ENCODE results near the gene CHST3. TPM values are rescaled to one million over a fixed set of nuclear protein-coding genes. Genes with fewer than 3 reads are reported as not detected.

CHST3 gene
- polyA plus RNA-seq, 2 donors = 2.6 to 3.2 TPM

DNA sequence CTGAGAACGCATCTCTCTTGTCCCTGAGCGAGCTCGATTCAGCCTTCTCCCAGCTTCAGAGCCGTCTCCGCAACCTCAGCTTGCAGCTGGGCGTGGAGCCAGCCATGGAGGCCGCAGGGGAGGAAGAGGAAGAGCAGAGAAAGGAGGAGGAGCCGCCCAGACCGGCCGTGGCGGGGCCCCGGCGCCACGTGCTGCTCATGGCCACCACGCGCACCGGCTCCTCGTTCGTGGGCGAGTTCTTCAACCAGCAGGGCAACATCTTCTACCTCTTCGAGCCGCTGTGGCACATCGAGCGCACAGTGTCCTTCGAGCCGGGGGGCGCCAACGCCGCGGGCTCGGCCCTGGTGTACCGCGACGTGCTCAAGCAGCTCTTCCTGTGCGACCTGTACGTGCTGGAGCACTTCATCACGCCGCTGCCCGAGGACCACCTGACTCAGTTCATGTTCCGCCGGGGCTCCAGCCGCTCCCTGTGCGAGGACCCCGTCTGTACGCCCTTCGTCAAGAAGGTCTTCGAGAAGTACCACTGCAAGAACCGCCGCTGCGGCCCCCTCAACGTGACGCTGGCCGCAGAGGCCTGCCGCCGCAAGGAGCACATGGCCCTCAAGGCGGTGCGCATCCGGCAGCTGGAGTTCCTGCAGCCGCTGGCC is 43.2 kb downstream of the CHST3 start:
- H3K9me3 ChIP-seq (ENCODE audit: control insufficient read depth in 2 of 2, insufficient read depth in 1 of 2, low read depth in 1 of 2, low read length in 1 of 2) = no peaks in the 10 kb centered on the region
- peaks cover 0 to 15% of the 10 kb centered on the region in 2 donors for H3K36me3 ChIP-seq (ENCODE audit: control insufficient read depth in 2 of 2, insufficient read depth in 2 of 2, low read length in 1 of 2)
- peak overlapping the region; percentile 14 to 28 for H3K27ac ChIP-seq (ENCODE audit: low read depth in 2 of 2, low read length in 1 of 2)
- H3K4me3 ChIP-seq (ENCODE audit: low read depth in 1 of 2, low read length in 2 of 2) = no peak overlapping the region
- H3K27me3 ChIP-seq (ENCODE audit: control insufficient read depth in 1 of 2, insufficient read depth in 2 of 2, low read length in 2 of 2) = no peaks in the 10 kb centered on the region
- H3K4me1 ChIP-seq (ENCODE audit: control insufficient read depth in 2 of 2, insufficient read depth in 2 of 2, low read length in 1 of 2) = peaks cover 3 to 25% of the 10 kb centered on the region in 2 donors
- 91% methylated on average over 56 to 59 of the region's 59 CpGs for WGBS, 2 donors

DNA sequence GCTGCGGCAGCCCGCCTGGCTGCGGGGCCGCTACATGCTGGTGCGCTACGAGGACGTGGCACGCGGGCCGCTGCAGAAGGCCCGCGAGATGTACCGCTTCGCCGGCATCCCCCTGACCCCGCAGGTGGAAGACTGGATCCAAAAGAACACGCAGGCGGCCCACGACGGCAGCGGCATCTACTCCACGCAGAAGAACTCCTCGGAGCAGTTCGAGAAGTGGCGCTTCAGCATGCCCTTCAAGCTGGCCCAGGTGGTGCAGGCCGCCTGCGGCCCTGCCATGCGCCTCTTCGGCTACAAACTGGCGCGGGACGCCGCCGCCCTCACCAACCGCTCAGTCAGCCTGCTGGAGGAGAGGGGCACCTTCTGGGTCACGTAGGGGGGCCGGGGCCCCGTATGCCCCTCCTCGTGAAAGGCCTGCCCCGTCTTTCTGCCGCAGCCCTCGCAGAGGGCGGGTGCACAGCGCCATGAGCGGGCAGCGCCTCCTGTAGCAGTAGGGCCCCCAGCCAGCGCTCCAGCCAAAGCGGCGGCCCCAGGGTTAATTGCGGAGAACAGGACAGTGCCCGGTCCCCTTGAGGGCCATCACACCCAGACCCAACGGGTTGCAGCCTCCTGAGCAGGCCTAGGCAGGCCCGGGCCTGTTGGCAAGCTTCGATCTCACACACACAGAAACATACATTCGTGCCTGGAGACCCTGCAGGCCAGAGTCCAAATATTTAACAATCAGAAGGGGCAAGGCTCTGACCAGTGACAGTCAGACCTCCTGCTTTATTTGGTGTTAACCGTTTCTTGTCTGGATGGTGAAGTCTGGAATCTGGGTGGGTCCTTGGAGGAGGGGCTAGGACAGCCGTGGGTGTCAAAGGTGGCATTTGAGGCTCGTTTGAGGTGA is 44.1 kb downstream of the CHST3 start:
- Histone ChIP-seq H3K4me3 (ENCODE audit: low read depth in 1 of 2, low read length in 2 of 2) (no peak overlapping the region), H3K4me1 (ENCODE audit: control insufficient read depth in 2 of 2, insufficient read depth in 2 of 2, low read length in 1 of 2) (peaks cover 3 to 25% of the 10 kb centered on the region in 2 donors), H3K27ac (ENCODE audit: low read depth in 2 of 2, low read length in 1 of 2) (peak overlapping the region; percentile 93 to 94), H3K27me3 (ENCODE audit: control insufficient read depth in 1 of 2, insufficient read depth in 2 of 2, low read length in 2 of 2) (no peaks in the 10 kb centered on the region), H3K9me3 (ENCODE audit: control insufficient read depth in 2 of 2, insufficient read depth in 1 of 2, low read depth in 1 of 2, low read length in 1 of 2) (no peaks in the 10 kb centered on the region), H3K36me3 (ENCODE audit: control insufficient read depth in 2 of 2, insufficient read depth in 2 of 2, low read length in 1 of 2) (peaks cover 0 to 17% of the 10 kb centered on the region in 2 donors)
- WGBS, 2 donors = 75 to 82% methylated on average over 56 to 58 of the region's 58 CpGs

DNA sequence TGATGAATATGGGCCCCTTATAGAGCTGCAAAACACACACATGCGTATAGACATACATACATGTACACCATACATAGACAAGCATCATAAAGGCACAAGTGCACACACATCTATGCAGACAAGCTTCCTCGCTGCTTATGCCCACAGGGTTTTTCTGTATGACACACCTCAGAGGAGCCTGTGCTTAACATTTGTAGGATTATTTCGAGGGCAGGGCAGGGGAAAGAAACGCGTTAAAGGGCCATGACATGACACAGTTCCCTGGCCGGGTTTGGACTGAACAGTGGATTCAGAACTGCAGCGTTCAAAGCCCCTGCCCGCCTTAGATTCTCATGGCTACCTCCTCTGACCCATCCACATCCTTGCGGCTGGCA is 44.8 kb downstream of the CHST3 start:
- 26 to 49% methylated on average over 9 of the region's 9 CpGs for WGBS, 2 donors

GRCh38 chr10:72009425-72010081 is 45.4 kb downstream of the CHST3 start:
- 16 to 28% methylated on average over 11 to 12 of the region's 12 CpGs for WGBS, 2 donors
- Histone ChIP-seq H3K27me3 (ENCODE audit: control insufficient read depth in 1 of 2, insufficient read depth in 2 of 2, low read length in 2 of 2) (no peaks in the 10 kb centered on the region), H3K4me3 (ENCODE audit: low read depth in 1 of 2, low read length in 2 of 2) (no peak overlapping the region), H3K27ac (ENCODE audit: low read depth in 2 of 2, low read length in 1 of 2) (peak overlapping the region; percentile 93 to 94), H3K4me1 (ENCODE audit: control insufficient read depth in 2 of 2, insufficient read depth in 2 of 2, low read length in 1 of 2) (peaks cover 3 to 25% of the 10 kb centered on the region in 2 donors), H3K36me3 (ENCODE audit: control insufficient read depth in 2 of 2, insufficient read depth in 2 of 2, low read length in 1 of 2) (peaks cover 0 to 17% of the 10 kb centered on the region in 2 donors), H3K9me3 (ENCODE audit: control insufficient read depth in 2 of 2, insufficient read depth in 1 of 2, low read depth in 1 of 2, low read length in 1 of 2) (no peaks in the 10 kb centered on the region)

More for the DNA sequence above, 44.8 kb downstream of the CHST3 start:
- no peaks in the 10 kb centered on the region for H3K9me3 ChIP-seq (ENCODE audit: control insufficient read depth in 2 of 2, insufficient read depth in 1 of 2, low read depth in 1 of 2, low read length in 1 of 2)
- H3K4me1 ChIP-seq (ENCODE audit: control insufficient read depth in 2 of 2, insufficient read depth in 2 of 2, low read length in 1 of 2) = peaks cover 3 to 25% of the 10 kb centered on the region in 2 donors
- no peak overlapping the region for H3K4me3 ChIP-seq (ENCODE audit: low read depth in 1 of 2, low read length in 2 of 2)
- peaks cover 0 to 17% of the 10 kb centered on the region in 2 donors for H3K36me3 ChIP-seq (ENCODE audit: control insufficient read depth in 2 of 2, insufficient read depth in 2 of 2, low read length in 1 of 2)
- H3K27ac ChIP-seq (ENCODE audit: low read depth in 2 of 2, low read length in 1 of 2) = peak overlapping the region; percentile 93 to 94
- H3K27me3 ChIP-seq (ENCODE audit: control insufficient read depth in 1 of 2, insufficient read depth in 2 of 2, low read length in 2 of 2) = no peaks in the 10 kb centered on the region

DNA sequence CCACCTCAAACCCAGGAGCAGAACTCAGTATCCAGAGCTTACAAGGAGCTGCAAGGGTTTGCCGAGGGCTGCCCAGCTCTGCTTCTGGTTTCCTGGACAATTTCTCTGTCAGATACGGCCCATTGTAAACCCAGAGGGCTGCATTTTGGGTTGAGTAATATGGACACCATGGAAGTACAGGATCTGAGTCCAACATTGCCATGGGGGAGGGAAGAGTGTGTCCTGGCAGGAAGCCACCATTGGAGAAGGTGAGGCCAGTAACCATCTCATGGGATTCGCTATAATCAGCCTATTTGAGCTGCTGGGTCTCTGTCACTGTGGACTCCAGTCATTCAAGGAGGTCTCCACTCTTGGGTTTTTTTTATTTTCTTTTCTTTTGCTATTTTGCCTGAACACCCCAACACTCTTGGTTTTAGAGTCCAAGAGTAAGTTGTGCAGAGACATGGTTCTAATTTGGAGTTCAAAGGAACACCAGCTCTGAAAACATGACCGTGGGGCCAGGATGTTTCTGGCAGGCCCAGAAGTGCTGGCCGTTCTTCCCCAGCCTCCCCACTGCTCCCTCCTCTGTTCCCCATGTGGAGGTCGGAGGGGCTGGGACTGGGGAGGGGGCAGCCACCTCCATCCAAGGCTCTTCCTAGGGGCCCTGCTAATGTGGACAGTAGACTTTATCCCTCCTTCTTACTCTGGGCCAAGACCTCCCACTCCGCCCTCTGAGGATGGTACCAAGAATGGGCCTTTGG is 46.2 kb downstream of the CHST3 start:
- H3K4me3 ChIP-seq (ENCODE audit: low read depth in 1 of 2, low read length in 2 of 2) = no peak overlapping the region

DNA sequence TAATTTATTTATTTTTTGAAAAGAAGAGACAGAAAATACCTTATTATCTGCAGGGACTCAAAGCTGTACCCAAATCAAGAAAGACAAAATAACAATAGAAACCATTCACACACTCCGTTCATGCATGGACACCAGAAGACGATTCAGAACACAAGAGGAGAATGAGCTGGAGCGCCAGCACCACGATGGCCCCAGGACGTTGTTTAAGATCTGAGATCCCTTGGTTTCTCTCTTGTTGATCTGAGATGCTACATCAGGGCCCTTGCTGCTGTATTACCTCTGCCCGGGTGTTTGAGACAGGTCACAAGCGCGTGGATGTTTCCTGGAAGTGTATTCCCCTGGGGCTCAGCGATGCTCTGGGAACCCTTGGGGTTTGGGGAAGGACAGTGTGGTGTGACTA is 46.8 kb downstream of the CHST3 start:
- Histone ChIP-seq H3K36me3 (ENCODE audit: control insufficient read depth in 2 of 2, insufficient read depth in 2 of 2, low read length in 1 of 2) (peaks cover 0 to 17% of the 10 kb centered on the region in 2 donors), H3K27me3 (ENCODE audit: control insufficient read depth in 1 of 2, insufficient read depth in 2 of 2, low read length in 2 of 2) (no peaks in the 10 kb centered on the region), H3K9me3 (ENCODE audit: control insufficient read depth in 2 of 2, insufficient read depth in 1 of 2, low read depth in 1 of 2, low read length in 1 of 2) (no peaks in the 10 kb centered on the region), H3K4me3 (ENCODE audit: low read depth in 1 of 2, low read length in 2 of 2) (no peak overlapping the region), H3K4me1 (ENCODE audit: control insufficient read depth in 2 of 2, insufficient read depth in 2 of 2, low read length in 1 of 2) (peaks cover 3 to 25% of the 10 kb centered on the region in 2 donors), H3K27ac (ENCODE audit: low read depth in 2 of 2, low read length in 1 of 2) (no peak overlapping the region)
- 92 to 95% methylated on average over 9 of the region's 9 CpGs for WGBS, 2 donors

More for the DNA sequence above, 46.2 kb downstream of the CHST3 start:
- Histone ChIP-seq H3K27me3 (ENCODE audit: control insufficient read depth in 1 of 2, insufficient read depth in 2 of 2, low read length in 2 of 2) (no peaks in the 10 kb centered on the region), H3K9me3 (ENCODE audit: control insufficient read depth in 2 of 2, insufficient read depth in 1 of 2, low read depth in 1 of 2, low read length in 1 of 2) (no peaks in the 10 kb centered on the region), H3K27ac (ENCODE audit: low read depth in 2 of 2, low read length in 1 of 2) (peak overlapping the region; percentile 93 to 94), H3K4me1 (ENCODE audit: control insufficient read depth in 2 of 2, insufficient read depth in 2 of 2, low read length in 1 of 2) (peaks cover 3 to 25% of the 10 kb centered on the region in 2 donors), H3K36me3 (ENCODE audit: control insufficient read depth in 2 of 2, insufficient read depth in 2 of 2, low read length in 1 of 2) (peaks cover 0 to 17% of the 10 kb centered on the region in 2 donors)
- 65 to 66% methylated on average over 7 of the region's 7 CpGs for WGBS, 2 donors

DNA sequence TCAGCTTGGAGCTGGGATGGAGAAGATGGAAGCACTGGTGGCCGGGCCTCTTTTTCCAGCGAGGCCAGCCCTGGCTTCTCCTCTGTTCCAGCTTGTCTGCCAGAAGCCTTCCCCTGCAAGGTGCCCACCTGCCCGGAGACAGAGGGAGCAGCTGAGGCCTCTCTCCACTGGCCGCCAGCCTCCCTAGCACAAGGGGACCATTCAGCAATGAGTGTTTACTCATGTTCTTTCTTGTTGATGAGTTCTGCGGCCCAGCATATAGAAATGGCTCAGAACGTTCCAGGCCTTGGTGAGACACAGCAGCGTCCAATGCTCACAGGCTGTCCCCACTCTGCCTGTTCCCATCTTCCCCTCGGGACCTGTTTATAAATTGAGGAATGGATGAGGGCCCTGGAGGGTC is 47.3 kb downstream of the CHST3 start:
- H3K9me3 ChIP-seq (ENCODE audit: control insufficient read depth in 2 of 2, insufficient read depth in 1 of 2, low read depth in 1 of 2, low read length in 1 of 2) = no peaks in the 10 kb centered on the region
- 87 to 93% methylated on average over 8 of the region's 8 CpGs for WGBS, 2 donors
- no peaks in the 10 kb centered on the region for H3K27me3 ChIP-seq (ENCODE audit: control insufficient read depth in 1 of 2, insufficient read depth in 2 of 2, low read length in 2 of 2)
- H3K4me1 ChIP-seq (ENCODE audit: control insufficient read depth in 2 of 2, insufficient read depth in 2 of 2, low read length in 1 of 2) = peaks cover 3 to 25% of the 10 kb centered on the region in 2 donors
- peaks cover 0 to 17% of the 10 kb centered on the region in 2 donors for H3K36me3 ChIP-seq (ENCODE audit: control insufficient read depth in 2 of 2, insufficient read depth in 2 of 2, low read length in 1 of 2)
- no peak overlapping the region for H3K4me3 ChIP-seq (ENCODE audit: low read depth in 1 of 2, low read length in 2 of 2)
- no peak overlapping the region for H3K27ac ChIP-seq (ENCODE audit: low read depth in 2 of 2, low read length in 1 of 2)

DNA sequence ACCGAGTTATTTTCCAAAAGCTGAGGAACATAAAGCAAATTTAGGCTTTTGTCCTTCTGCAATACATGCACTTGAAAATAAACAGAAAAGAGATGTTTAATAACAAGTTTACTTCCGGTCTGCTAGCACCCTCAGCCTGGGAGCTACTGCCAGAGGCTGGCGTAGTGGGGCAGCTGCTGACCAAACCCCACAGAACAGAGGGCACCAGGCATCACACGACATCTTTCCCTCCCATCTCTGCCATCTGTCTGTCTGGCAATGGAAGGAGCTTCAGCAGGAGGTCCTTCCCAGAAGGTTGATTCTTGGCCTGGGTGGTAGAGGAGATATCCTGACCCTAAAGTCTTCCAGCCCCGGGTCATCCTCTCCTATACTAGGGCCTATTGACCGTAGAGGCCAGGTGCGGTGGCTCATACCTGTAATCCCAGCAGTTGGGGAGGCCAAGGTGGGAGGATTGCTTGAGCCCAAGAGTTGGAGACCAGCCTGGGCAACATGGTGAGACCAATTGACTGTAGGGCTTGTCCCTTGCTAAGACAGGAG is 47.8 kb downstream of the CHST3 start:
- Histone ChIP-seq H3K27me3 (ENCODE audit: control insufficient read depth in 1 of 2, insufficient read depth in 2 of 2, low read length in 2 of 2) (no peaks in the 10 kb centered on the region), H3K27ac (ENCODE audit: low read depth in 2 of 2, low read length in 1 of 2) (no peak overlapping the region), H3K36me3 (ENCODE audit: control insufficient read depth in 2 of 2, insufficient read depth in 2 of 2, low read length in 1 of 2) (peaks cover 0 to 17% of the 10 kb centered on the region in 2 donors), H3K4me1 (ENCODE audit: control insufficient read depth in 2 of 2, insufficient read depth in 2 of 2, low read length in 1 of 2) (peaks cover 4 to 25% of the 10 kb centered on the region in 2 donors), H3K9me3 (ENCODE audit: control insufficient read depth in 2 of 2, insufficient read depth in 1 of 2, low read depth in 1 of 2, low read length in 1 of 2) (no peaks in the 10 kb centered on the region), H3K4me3 (ENCODE audit: low read depth in 1 of 2, low read length in 2 of 2) (no peak overlapping the region)
- 90 to 92% methylated on average over 7 of the region's 7 CpGs for WGBS, 2 donors

GRCh38 chr10:72012796-72013195 is 48.6 kb downstream of the CHST3 start:
- Histone ChIP-seq H3K27me3 (ENCODE audit: control insufficient read depth in 1 of 2, insufficient read depth in 2 of 2, low read length in 2 of 2) (no peaks in the 10 kb centered on the region), H3K27ac (ENCODE audit: low read depth in 2 of 2, low read length in 1 of 2) (no peak overlapping the region), H3K36me3 (ENCODE audit: control insufficient read depth in 2 of 2, insufficient read depth in 2 of 2, low read length in 1 of 2) (peaks cover 0 to 10% of the 10 kb centered on the region in 2 donors), H3K4me1 (ENCODE audit: control insufficient read depth in 2 of 2, insufficient read depth in 2 of 2, low read length in 1 of 2) (peaks cover 5 to 28% of the 10 kb centered on the region in 2 donors), H3K4me3 (ENCODE audit: low read depth in 1 of 2, low read length in 2 of 2) (no peak overlapping the region), H3K9me3 (ENCODE audit: control insufficient read depth in 2 of 2, insufficient read depth in 1 of 2, low read depth in 1 of 2, low read length in 1 of 2) (no peaks in the 10 kb centered on the region)
- 83 to 87% methylated on average over 7 of the region's 7 CpGs for WGBS, 2 donors

All from esophagus (tissue), 2 donors.